SIG-M5 (cell line): Measurements from ENCODE around the gene E4F1.

Experiments
- DNase-seq: peaks from one replicate; lab custom pipeline; 2025; lab: John Stamatoyannopoulos, UW

E4F1 gene

GRCh38 chr16:2206780-2207433, 16.5 kb upstream of the E4F1 start:
- DNase-seq: no peak

DNA sequence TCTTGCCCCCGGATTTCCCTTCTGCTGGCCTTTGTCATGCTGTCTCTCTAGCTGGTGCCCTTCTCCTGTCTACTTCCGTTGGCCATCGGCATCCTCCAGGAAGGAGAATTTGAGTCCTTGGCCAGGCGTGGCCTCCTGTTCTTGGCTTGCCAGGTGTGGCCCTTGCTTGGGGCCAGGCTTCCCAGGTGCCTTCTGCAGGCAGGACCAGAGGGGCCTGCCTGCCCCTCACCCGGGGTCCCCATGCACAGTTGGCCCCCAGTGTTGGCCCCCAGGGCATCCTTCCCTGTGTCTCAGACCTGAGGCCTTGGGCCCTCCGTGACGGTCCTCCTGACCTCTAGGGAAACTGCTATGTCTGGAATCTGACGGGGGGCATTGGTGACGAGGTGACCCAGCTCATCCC, 15.5 kb upstream of the E4F1 start:
- DNase-seq: no peak

- DNase-seq: no peak
These were observed 15.1 kb upstream of the E4F1 start for GRCh38 chr16:2208308-2208707.

DNA sequence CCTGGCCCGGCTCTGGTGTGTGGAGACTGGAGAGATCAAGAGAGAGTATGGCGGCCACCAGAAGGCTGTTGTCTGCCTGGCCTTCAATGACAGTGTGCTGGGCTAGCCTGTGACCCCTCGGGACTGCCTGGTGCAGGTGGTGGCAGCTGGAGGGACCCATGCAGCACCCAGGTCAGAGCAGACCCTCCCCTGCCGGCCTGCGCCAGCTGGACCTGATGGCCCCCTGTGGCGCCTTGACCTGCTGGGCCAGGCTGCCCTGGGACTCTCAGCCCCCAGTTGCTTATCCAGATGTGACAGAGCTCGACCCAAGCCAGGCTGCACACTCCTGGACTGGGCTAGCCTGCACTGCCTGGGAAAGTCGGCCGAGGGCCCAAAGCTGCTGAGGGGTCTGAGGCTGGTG, 14.6 kb upstream of the E4F1 start:
- DNase-seq: no peak

DNA sequence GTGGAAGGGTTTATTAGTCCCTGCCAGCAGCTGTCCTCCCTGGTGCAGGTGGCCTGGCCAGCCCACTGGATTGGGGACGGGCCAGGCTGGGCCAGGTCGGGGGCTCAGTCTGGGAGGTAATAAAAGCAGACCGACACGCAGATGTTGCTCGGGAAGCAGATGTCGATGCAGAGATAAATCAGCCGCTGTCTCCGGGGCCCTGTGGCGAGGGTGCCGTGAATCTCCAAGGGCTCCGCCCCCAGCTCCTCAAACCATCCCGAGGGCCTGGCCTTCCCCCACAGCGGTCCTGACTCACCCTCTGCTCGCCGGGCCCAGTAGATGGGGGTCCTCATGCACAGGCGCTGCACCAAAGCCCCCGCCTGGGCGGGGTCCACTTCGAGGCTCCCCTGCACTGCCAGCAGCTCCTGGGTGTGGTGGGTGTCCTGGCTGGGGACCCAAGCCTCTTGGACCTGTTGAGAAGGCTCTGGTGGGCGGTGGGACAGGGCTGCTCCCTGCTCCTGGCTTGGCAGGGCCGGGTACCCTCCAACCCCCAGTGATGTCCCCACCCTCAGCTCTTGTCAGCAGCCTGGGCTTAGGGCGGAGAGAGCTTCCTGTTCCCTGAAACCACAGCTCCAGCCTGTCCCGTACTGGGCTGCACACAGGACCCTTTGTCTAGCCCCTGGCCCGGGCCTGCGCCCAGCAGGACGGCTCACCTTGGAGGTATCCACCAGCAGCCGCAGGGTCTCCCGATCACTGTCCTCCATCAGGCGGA, 14.0 kb upstream of the E4F1 start:
- DNase-seq: no peak

DNA sequence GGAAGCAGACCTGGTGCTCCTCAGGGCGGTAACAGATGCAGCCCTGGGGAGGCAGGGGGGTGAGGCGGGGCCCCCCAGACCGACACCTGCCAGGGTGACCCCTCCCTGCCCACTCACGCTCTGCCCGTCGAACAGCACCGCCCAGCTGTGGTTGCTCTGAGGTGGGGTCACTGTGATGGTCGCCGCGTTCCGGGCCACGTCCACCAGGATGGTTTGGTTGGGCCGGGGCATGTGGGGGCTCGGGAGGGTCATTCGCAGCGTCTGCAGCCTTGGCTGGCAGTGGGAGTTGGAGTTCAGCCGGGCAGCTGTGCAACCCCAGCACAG, 13.4 kb upstream of the E4F1 start:
- DNase-seq: no peak

DNA sequence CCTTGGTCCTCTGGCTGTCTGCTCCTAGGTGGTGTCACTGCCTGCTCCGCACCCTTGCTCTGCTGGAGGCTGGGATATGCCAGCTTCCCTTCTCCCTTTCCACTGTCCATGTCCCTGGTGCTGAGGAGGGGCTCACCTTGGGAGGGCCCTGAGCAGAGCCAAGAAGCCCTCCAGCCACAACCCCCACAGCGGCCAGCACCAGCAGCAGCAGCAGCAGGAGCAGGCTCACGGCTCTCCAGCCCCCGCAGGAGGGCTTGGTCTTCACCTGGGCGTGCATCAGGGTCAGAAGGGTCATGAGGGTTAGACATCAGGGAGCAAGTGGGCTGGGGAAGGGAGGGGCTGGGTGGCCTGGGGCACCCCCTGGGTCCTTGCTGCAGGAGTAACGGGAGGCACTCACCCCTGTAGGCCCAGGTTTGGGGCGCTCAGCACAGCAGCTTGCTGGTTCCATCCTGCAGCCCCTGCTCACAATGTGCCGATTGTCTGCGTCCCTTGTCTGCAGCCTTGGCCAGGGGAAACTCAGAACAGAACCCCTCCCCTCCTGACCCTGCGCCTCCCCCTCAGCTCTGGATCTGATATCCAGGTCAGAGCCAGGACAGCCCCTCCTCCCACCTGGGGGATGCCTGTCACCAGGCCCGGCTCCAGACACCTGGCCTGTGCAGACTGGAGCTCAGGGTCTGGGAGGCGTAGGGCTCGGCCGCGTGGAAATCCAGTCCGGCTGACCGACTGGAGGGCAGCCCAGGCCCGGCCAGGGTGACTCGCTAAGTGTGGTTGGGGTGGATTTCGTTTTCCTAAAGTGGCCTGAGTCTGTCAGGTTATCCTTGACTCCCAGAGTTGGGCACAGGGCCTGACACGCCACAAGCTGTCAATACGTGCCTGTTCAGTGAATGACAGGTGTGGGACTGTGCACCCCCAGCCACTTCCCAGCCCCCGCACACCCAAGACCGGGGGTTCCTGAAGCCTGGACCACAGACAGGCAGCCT, 12.7 kb upstream of the E4F1 start, which contains the start of gene BRICD5:
TSS of gene BRICD5 (minus strand) at position 478 of the 980 bp plus-strand sequence. CDS start at position 448, 30 bp downstream.
- DNase-seq: no peak

DNA sequence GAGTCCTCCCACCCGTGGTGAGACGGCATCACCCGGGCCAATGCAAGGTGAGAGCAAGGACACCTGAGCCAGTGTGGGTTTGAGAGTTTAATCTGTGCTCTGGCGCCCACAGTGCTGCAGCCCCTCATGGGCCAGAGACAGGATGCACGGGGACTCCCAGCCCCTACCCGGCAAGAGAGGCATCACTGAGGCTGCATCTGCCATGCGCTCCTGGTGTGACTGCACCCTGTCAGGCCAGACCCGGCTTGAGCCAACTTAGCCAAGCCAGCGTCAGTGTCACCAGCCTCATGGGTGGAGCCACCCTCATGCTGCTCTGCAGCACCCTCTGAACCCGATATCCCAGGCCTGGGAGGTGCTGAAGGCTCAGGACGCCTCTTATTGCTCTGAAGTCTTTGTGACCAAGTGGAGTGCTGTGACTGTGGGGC, 11.5 kb upstream of the E4F1 start:
- no peak for DNase-seq

DNA sequence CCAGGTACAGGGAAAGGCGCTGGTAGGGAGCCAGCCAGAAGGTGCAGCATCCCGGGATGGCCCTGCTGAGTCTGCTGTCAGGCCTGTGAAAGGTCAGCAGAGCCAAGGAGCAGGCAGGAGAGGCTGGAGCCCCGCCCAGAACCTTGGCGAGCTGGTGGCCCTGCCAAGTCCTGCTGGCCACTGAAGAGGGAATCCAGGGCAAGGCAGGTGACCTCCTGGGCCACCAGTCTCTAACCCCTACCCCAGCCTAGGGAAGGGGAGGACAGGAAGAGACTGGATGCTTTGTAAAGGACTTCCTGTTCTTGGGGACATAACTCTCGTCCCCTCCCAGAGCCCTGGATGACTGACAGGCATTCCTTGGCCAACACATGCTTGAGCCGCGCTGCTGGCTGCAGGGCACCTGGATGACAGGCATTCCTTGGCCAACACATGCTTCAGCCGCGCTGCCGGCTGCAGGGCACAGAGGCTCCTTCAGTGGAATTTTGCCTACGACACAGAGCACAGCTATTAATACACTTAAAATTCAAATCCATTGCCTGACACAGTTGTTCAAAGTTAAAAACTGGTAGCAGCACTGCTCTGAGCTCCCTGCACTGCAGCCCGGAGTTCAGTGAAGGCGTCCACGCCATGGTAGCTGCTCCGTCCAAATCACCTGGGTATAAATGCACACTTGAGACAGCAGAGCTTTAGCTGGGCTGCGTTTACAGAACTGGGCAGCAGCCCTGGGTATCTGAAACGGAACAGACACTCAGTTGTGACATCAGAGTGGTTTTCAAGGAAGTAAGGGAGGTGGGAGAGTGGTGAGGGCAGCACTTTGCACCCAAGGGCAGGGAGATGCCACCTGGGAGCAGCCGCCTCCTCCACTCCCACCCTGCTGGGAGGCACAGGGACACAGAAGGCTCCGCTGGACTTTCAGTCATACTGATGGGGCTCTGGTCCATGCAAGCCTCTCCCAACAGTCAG, 10.7 kb upstream of the E4F1 start:
- DNase-seq: no peak

GRCh38 chr16:2213817-2214718, 9.3 kb upstream of the E4F1 start:
- no peak for DNase-seq

DNA sequence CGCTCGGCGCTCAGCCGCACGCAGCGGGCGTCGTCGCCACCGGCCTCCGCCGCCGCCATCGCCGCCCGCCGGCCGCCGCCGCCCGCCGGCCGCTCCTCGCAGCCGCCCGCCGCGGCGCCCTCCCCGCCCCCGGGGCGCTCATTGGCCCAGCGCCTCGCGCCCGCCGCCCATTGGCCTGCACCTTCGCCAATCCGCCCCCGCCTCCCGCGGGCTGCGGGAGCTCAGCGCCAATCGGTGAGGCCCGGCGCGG, 8.7 kb upstream of the E4F1 start, which contains the start of gene PGP:
TSS of gene PGP (minus strand) at position 122 of the 250 bp plus-strand sequence. CDS start at position 59, 63 bp downstream.
- DNase-seq: no peak

DNA sequence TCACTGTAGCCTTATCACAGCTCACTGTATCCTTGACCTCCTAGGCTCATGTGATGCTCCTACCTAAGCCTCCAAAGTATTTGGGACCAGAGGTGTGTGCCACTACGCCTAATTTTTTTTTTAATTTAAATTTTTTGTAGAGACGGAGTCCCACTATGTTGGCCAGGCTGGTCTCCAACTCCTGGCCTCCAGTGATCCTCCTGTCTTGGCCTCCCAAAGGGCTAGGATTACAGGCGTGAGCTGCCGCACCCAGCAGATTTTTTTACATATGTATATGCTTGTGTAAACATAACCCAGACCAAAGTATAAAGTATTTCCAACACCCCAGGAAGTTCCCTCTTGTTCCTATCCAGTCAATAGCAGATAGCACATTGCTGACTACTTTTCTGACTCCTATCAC, 7.1 kb upstream of the E4F1 start:
- no peak for DNase-seq

DNA sequence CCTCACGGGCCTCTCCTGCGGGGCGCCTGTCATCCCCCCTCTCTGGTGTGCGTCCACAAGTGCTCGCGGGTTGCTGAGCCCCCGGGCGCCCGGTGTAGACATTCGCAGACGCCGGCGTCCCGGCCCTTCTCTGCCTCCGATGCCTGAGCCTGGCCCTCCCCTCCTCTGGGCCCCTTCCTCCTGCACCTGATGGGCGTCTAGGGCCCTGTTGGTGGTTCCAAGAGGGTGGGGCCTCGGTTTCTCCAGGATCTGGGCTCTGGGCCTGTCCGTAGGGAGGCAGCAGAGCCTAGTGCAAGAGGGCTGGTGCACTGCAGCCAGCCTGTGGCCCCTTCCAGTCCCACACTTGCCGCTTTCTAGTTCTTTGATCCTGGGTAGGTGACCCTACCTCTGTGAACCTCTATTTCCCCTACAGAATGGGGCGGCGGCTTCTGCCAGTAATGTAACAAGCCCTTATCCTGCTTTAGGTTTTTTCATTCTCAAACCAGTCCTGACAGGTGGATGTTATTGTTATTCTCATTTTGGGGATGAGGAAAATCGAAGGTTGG, 623 bp downstream of the E4F1 start:
- no peak for DNase-seq

GRCh38 chr16:2226245-2226793, 2.9 kb downstream of the E4F1 start:
- DNase-seq: no peak

GRCh38 chr16:2226918-2227317, 3.5 kb downstream of the E4F1 start:
- no peak for DNase-seq

GRCh38 chr16:2228161-2228824, 4.9 kb downstream of the E4F1 start:
- no peak for DNase-seq

- DNase-seq: no peak
These were observed 5.7 kb downstream of the E4F1 start for GRCh38 chr16:2229091-2229490.

DNA sequence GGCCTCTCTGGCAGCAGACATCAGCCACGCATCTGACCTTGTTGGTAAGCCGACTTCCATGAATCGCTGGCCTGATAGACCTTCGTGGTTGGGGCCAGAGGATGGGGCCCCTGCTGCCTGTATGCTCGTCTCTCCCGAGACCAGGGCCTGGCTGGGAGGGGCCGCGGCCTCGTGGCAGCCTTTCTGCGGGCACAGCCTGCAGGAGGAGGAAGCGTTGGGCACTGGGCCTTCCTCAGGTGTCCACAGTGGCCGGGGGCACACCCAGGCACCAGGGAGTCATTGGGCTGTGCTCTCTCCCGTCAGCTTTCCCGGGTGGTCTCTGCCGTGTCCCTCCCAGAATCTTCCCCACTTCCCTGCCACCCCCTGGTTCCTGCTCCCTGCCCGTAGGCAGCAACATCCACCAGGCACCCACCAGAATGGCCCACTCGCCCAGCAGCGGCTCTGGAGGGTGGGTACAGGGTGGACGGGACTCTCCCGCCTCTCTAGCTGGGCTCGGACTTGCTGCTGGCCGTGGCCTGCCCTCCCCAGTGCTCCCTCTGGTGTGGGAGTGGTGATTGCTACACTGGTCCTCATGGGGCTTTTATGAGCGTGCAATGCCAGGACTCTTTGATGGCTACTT, 6.3 kb downstream of the E4F1 start:
- no peak for DNase-seq

DNA sequence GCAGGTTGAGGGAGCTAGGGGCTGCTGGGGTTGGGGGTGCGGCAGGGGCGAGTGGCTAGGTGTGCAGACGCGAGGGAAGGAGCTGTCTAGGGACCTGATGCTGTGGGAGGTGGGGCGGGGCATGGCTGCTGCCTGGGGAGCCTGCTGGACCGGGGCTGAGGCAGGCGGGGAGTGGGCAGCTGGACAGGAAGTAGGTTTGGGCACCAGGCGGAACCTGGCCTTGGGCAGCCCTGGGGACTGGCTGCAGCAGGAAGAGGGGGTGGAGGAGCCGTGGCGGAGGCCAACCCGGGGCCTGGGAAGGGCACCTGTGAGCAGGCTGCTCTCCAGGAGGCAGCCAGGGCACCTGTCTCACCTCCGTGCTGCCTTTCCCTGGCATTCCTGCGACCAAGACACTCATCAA, 7.0 kb downstream of the E4F1 start:
- DNase-seq: no peak
